ENCODE results near the gene MAGEA9B. TPM values are rescaled to one million over a fixed set of nuclear protein-coding genes. Genes with fewer than 3 reads are reported as not detected.

Gene MAGEA9B, protein sequence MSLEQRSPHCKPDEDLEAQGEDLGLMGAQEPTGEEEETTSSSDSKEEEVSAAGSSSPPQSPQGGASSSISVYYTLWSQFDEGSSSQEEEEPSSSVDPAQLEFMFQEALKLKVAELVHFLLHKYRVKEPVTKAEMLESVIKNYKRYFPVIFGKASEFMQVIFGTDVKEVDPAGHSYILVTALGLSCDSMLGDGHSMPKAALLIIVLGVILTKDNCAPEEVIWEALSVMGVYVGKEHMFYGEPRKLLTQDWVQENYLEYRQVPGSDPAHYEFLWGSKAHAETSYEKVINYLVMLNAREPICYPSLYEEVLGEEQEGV
- not detected in 2 replicates for total RNA-seq

DNA sequence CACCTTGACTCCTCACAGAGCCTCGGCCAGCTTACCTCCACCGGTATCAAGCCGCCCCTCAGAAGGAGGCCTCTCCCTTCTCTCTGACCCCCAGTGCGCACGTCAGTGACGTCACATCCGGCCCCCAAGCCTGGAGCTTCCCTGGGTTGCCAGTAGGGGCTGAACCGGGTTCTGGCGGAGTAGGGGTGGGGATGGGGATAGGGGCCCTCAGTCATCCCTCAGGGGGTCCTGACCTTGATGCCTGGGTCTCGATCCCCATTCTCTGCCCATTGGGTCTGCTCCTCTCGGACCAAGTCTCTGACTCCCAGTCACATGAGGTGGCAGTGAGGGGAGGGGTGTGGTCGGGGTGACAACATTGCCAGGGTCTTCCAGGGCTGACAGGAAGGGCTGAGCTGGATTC is at the start of gene MAGEA9B:
TSS of gene MAGEA9B (minus strand) at position 101 of the 400 bp plus-strand sequence. CDS start 4,280 bp downstream, outside the sequence.

DNA sequence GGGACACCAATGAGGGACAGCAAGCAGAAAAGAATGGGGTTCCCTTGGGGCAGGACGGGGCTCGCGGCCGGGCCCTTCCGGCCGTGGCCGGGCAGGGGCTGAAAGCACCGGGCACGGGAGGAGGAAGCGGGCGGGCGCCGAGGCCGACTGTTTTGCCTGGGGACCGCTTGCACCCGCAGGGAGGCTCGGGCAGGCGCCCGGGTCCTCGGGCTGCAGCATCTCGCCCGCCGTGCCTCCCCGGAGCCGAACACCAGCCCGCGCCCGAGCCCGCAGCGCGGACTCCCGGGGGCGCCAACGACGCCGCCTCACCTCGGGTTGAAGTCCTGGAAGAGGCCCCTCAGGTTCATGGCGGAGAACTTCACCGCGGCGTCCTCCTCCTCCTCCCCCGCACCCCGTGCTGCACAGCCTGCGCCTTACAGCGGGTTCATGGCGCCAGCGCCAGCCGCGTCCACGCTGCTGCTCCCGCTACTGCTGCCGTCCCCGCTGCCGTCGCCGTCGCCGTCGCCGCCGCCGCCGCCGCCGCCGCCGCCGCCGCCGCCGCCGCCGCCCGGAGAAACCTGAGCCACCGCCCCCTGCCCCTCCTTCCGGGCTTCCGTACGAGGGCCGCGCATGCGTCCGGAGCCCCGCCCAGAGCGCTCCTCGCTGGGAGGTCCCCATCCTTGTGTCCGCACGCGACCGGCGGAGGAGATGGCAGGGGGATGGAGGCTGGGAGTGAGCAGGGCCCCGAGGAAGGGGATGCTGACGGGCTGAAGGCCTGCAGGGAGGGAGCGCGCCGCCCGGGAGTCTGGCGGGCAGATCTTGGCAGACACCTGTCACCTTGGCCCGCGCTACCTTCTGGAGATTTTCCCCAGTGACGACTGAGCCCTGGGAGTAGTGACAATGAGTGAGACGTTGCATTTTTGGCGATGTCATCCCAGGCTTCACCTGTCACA is 44.2 kb upstream of the MAGEA9B start, which contains the start of gene TMEM185A:
TSS of gene TMEM185A (minus strand) at position 559 of the 932 bp plus-strand sequence. CDS start at position 347, 212 bp downstream.

DNA sequence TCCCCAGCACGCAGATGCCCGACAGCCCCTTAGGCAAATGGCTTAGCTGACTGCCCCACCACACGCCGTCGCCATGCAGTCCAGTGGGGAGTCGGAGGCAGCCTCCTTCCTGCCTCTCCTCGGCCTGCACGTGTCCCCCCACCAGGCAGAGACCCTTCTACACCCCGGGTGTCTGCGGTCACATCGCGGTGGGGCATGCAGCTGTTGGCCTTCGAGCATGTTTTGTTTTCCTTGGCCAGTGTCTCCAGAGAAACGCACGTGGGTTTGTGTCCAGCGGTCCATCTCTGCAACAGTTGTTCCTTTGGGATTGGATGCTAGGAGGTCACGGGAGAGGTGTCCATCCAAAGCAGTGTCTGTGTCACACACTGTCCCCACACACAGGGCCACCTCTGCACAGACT is 8.0 kb upstream of the MAGEA9B start, which contains the start of gene HSFX2:
TSS of gene HSFX2 (minus strand) at position 101 of the 400 bp plus-strand sequence. CDS start 614 bp downstream, outside the sequence.

DNA sequence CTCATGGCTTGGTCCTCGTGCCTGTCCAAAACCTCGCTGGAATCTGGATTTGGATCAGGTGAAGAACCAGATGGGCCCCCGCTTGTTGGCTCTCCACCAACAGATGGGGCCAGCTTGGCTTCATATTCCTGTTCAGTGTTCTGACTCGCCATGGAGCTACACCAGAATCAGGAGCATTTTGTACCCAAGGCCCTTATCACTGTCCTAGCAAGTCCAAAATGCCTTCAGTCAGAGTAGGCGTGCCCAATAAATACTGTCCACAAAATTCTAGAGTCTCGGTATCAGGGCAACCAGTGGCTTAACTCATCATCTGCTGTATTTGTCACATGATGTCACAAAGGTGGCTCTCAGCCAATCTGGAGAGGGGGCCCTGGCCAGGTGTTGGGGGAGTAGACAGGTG is 37.6 kb downstream of the MAGEA9B start, which contains the start of gene HSFX3:
TSS of gene HSFX3 (minus strand) at position 224 of the 400 bp plus-strand sequence. CDS start at position 152, 72 bp downstream.

DNA sequence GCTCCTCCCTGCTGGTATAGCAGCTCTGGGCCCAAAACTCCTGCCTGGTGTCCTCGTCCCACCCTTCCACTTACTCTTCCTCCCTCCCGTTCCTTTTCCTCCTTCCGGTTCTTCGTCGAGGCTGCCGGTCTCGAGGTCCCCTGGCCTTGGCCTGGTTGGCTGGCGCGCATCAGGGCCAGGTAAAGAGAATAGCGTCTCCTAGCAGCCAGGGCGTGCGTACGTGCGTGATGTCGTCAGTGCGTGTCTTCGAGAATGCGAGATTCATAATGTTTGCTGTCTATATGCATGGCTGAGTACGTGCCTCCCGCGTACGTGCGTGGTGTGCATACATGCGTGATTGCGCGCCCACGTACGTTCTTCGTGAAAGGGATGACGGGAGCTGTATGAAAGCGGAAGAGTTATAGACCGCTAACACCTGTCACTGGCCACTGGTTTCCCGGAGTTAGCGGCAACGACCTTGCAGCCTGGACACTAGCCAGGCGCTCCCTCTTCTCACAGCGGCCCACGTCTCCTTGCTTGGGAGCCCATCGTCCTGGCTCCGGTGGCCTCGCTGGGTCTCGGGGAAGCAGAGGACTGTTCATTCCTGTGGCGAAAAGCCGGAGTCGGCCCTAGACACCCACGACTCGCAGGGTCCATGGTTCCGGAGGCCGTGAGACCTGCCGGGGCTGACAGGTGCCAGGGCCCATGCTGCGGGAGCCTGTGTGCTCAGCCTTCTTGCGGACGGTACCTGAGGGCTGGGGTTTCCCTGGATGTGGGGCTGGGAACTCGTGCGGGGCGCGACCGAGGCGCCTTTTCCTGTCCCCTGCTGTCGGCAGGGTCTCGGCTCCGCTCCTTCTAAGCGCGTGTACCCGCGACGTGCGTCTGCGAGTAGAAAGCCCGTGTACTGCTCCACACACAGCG is 46.4 kb downstream of the MAGEA9B start, which contains the start of gene EOLA1:
TSS of gene EOLA1 (plus strand) at position 392 of the 900 bp plus-strand sequence. CDS start 4,619 bp downstream, outside the sequence.

Other genes starting within 250 kb of the MAGEA9B start
- 26.3 and 27.8 TPM in 2 replicates for gene IDS, start 82.2 kb downstream of the MAGEA9B start, total RNA-seq
- gene EOLA1, start 46.4 kb downstream of the MAGEA9B start, total RNA-seq: 8.4 and 21.3 TPM in 2 replicates
- not detected in 2 replicates for gene HSFX3, start 37.5 kb downstream of the MAGEA9B start, total RNA-seq
- not detected in 2 replicates for gene HSFX2, start 7.9 kb upstream of the MAGEA9B start, total RNA-seq
- 6.3 TPM in 2 replicates for gene TMEM185A, start 44.3 kb upstream of the MAGEA9B start, total RNA-seq
- not detected in 2 replicates for gene MAGEA11, start 124.6 kb upstream of the MAGEA9B start, total RNA-seq
- gene HSFX1, start 186.6 kb upstream of the MAGEA9B start, total RNA-seq: 0.07 TPM in 1 of 2 replicates, not detected in the other
- not detected in 2 replicates for gene MAGEA9, start 194.5 kb upstream of the MAGEA9B start, total RNA-seq

All from mammary microvascular endothelial cell (primary cell).